Left colon (tissue), 2 donors: Measurements from ENCODE around the gene RNF144B. TPM values are rescaled to one million over a fixed set of nuclear protein-coding genes. Genes with fewer than 3 reads are reported as not detected.

ENCODE experiments used
- ATAC-seq: fragments of 200-7000 bp; cut with Tn5 transposase; one replicate; pipeline ENCODE4 v1.9.1; 2020; ENCODE audit warnings: mild to moderate bottlenecking, moderate library complexity
- DNase-seq, 2 donors: peaks; one replicate each; pipeline ENCODE4 v3.0.0-alpha.2; 2020
- intact Hi-C, 2 donors: fragments of 100-400 bp; cut with DNase I in 1 of 2; cut with micrococcal nuclease in 1 of 2; formaldehyde crosslinking; loops; one replicate each; pipeline versions ENCODE4 v1.11.2 to v1.14.0; 2022; cut with DNase I, micrococcal nuclease
- total RNA-seq, 2 donors: library from RNA; stranded (reverse); fragmentation: NEBNext Ultra II Directional; extraction: Animal tissue kit (Norgen Biotek cat#: 25700); gene quantifications; one replicate each; pipeline ENCODE4 v1.2.1, GENCODE V29; 2021
- donor health status: DM: no; HTN: no; CAD: no.
- donor health status: DM: yes; HTN: yes; CAD: no.

The RNF144B gene
- total RNA-seq, 2 donors from 2014 or later = 4.5 to 4.9 TPM

GRCh38 chr6:18367371-18367770 lies 19.8 kb upstream of the RNF144B start:
- intact Hi-C loops = no loop called here
- ATAC-seq = no peak
- no peak for DNase-seq

- ATAC-seq = no peak
- intact Hi-C loops = no loop called here
- DNase-seq = no peak
Observed at GRCh38 chr6:18368277-18369105, 18.7 kb upstream of the RNF144B start.

- intact Hi-C loops = no loop called here
- ATAC-seq (no peak), DNase-seq (no peak)
Observed at GRCh38 chr6:18371010-18371409, 16.1 kb upstream of the RNF144B start.

- intact Hi-C loops = no loop called here
- DNase-seq = no peak
- no peak for ATAC-seq
Observed at GRCh38 chr6:18371656-18372055, 15.5 kb upstream of the RNF144B start.

GRCh38 chr6:18380158-18380836 lies 6.9 kb upstream of the RNF144B start:
- no peak for ATAC-seq
- no peak for DNase-seq
- intact Hi-C loops = no loop called here

GRCh38 chr6:18380851-18381250 lies 6.3 kb upstream of the RNF144B start:
- intact Hi-C loops = no loop called here
- no peak for DNase-seq
- no peak for ATAC-seq

- ATAC-seq = no peak
- intact Hi-C loops = no loop called here
- no peak for DNase-seq
Observed at GRCh38 chr6:18383441-18383840, 3.7 kb upstream of the RNF144B start.

GRCh38 chr6:18384621-18385020 lies 2.5 kb upstream of the RNF144B start:
- intact Hi-C loops = no loop called here
- ATAC-seq (no peak), DNase-seq (peak in 1 of 2 donors; percentile 11)

GRCh38 chr6:18386298-18386976 lies 713 bp upstream of the RNF144B start:
- ATAC-seq (no peak), DNase-seq (no peak)
- intact Hi-C loops = no loop called here

- DNase-seq (no peak), ATAC-seq (no peak)
- intact Hi-C loops = no loop called here
Observed at GRCh38 chr6:18388271-18388670, 1.1 kb downstream of the RNF144B start.

- ATAC-seq = no peak
- intact Hi-C loops = no loop called here
- DNase-seq = no peak
Observed at GRCh38 chr6:18388942-18389341, 1.8 kb downstream of the RNF144B start.

GRCh38 chr6:18389479-18389878 lies 2.3 kb downstream of the RNF144B start:
- intact Hi-C loops = no loop called here
- no peak for DNase-seq
- ATAC-seq = no peak

GRCh38 chr6:18390476-18390875 lies 3.3 kb downstream of the RNF144B start:
- DNase-seq (no peak), ATAC-seq (no peak)
- intact Hi-C loops = no loop called here

GRCh38 chr6:18391023-18391422 lies 3.9 kb downstream of the RNF144B start:
- DNase-seq (no peak), ATAC-seq (no peak)
- intact Hi-C loops = no loop called here

- intact Hi-C loops = no loop called here
- ATAC-seq = no peak
- DNase-seq = no peak
Observed at GRCh38 chr6:18392346-18392877, 5.3 kb downstream of the RNF144B start.

- intact Hi-C loops = no loop called here
- ATAC-seq (no peak), DNase-seq (no peak)
Observed at GRCh38 chr6:18393698-18394097, 6.5 kb downstream of the RNF144B start.

GRCh38 chr6:18395177-18395855 lies 8.2 kb downstream of the RNF144B start:
- DNase-seq (no peak), ATAC-seq (no peak)
- intact Hi-C loops = no loop called here

- intact Hi-C loops = no loop called here
- ATAC-seq (no peak), DNase-seq (no peak)
Observed at GRCh38 chr6:18395856-18396197, 8.7 kb downstream of the RNF144B start.

GRCh38 chr6:18397701-18398100 lies 10.6 kb downstream of the RNF144B start:
- DNase-seq = no peak
- intact Hi-C loops = no loop called here
- no peak for ATAC-seq
